Body of pancreas (tissue), 4 donors: ENCODE results near the gene GPR89B. TPM values are rescaled to one million over a fixed set of nuclear protein-coding genes. Genes with fewer than 3 reads are reported as not detected.

ENCODE experiments used
- ATAC-seq: fragments of 150-250 bp; one replicate; pipeline ENCODE4 v1.9.1; 2016
- DNase-seq, 4 donors: peaks; one replicate each; pipeline ENCODE4 v3.0.0-alpha.2; 2019
- H3K27ac ChIP-seq, 4 donors: fragments of 200-600 bp; sonication (generic); 1 replicate in 3 of 4; 2 replicates in 1 of 4; pipeline versions ENCODE4 v1.5.1 to v1.6.1; 2016 to 2019; ENCODE audit warnings: mild to moderate bottlenecking in 1 of 4, mixed read lengths in 1 of 4, moderate library complexity in 1 of 4
- H3K27me3 ChIP-seq, 2 donors: fragments of 200-600 bp; sonication (generic); one replicate each; pipeline ENCODE4 v1.6.0; 2016; ENCODE audit warnings: mild to moderate bottlenecking in 1 of 2
- H3K36me3 ChIP-seq, 2 donors: fragments of 200-600 bp; sonication (generic); replicated peaks in 1 of 2; 2 replicates each; pipeline ENCODE4 v1.5.1; 2016; ENCODE audit warnings: low read depth in 2 of 2; ENCODE audit not compliant: insufficient read depth in 1 of 2
- H3K4me1 ChIP-seq: fragments of 200-600 bp; sonication (generic); one replicate; pipeline ENCODE4 v1.6.0; 2016
- H3K4me3 ChIP-seq, 2 donors: fragments of 200-600 bp; sonication (generic); 1 replicate in 1 of 2; 2 replicates in 1 of 2; pipeline ENCODE4 v1.5.1; 2016 to 2019
- H3K9me3 ChIP-seq, 3 donors: fragments of 200-600 bp; sonication (generic); 1 replicate in 2 of 3; 2 replicates in 1 of 3; pipeline ENCODE4 v1.5.1; 2016
- CTCF ChIP-seq, 7 experiments: fragments of 450-650 bp in 4 of 7; fragments of 200-600 bp in 3 of 7; sonication (generic) in 3 of 7; IDR thresholded peaks; one replicate each; pipeline ENCODE4 v1.5.1; 2016 to 2019; ENCODE audit warnings: antibody characterized with exemption in 7 of 7
- POLR2A ChIP-seq, 3 donors: fragments of 450-650 bp; IDR thresholded peaks; one replicate each; pipeline ENCODE4 v1.6.1; 2016; ENCODE audit warnings: antibody characterized with exemption in 3 of 3, mild to moderate bottlenecking in 2 of 3
- WGBS, 2 donors: methylation state at CpG; one replicate each; pipeline ENCODE4 v1.1.5; 2017; 5-methylcytosine and 5-hydroxymethylcytosine counted together
- intact Hi-C: fragments of 100-400 bp; cut with DNase I; formaldehyde crosslinking; loops from one replicate; pipeline ENCODE4 v1.15.1; 2023
- total RNA-seq, 2 donors: library from RNA; depleted of rRNA; stranded (reverse); fragments of >200 nt; gene quantifications; one replicate each; pipeline ENCODE4 v1.1.0, GENCODE V29; 2016

The GPR89B gene
- total RNA-seq, 2 donors from 2014 or later: 11.2 to 16.6 TPM

GRCh38 chr1:147897789-147898188, 30.4 kb upstream of the GPR89B start:
- ATAC-seq (no peak), DNase-seq (no peak)
- H3K27ac ChIP-seq: no peak overlapping the region
- H3K4me1 ChIP-seq: peaks cover 10% of the 10 kb centered on the region
- H3K27me3 ChIP-seq: no peaks in the 10 kb centered on the region
- TF ChIP-seq POLR2A (IDR thresholded peaks at IDR 0.05): no peak
- TF ChIP-seq CTCF (IDR thresholded peaks at IDR 0.05): no peak
- 67 to 70% methylated on average over 4 of the region's 4 CpGs for WGBS, 2 donors
- intact Hi-C loops: loop anchor here (10.0 kb wide), 2 partner anchors 173 to 403 kb away; no protein-coding TSS in a partner anchor
- H3K4me3 ChIP-seq: no peak overlapping the region
- no peaks in the 10 kb centered on the region for H3K36me3 ChIP-seq
- no peaks in the 10 kb centered on the region for H3K9me3 ChIP-seq

DNA sequence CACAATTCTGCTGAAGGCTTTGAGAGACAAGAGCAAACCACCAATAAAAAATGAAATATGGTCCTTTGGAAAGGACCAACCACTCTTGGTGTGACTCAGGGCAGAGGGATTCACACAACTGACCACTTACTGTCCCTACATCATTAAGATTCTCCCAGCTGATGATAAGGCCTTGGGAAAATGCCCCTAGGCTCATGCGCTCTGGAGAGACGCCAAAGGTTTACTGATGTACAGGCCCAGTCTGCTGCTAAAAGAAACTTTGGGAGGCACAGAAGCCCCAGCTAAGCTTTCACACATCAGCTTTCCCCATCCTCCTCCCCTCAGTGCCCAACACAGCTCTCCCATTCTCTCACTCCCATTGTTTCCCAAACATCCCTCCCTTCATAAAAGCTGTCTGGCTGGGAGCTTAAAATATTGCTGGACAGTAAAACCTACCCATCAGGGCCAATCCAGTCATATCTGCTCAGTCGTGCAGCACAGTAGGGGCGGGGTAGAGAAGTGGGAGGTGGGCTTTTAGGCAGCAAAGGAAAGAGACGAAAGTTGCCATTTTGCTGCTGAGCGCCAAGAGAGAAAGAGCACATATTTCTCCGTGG, 25.9 kb upstream of the GPR89B start, which contains the start of gene GJA8:
Gene GJA8 (plus strand): TSS at position 543 of the 593 bp plus-strand sequence. CDS start 5,161 bp downstream, outside the sequence.
- H3K27ac ChIP-seq: no peak within 1 kb of the TSS
- TF ChIP-seq CTCF (IDR thresholded peaks at IDR 0.05) (no peak), POLR2A (IDR thresholded peaks at IDR 0.05) (no peak)
- intact Hi-C loops: no loop called here
- H3K36me3 ChIP-seq: no peaks in the 10 kb centered on the region
- ATAC-seq (no peak), DNase-seq (no peak)
- peaks cover 6% of the 10 kb centered on the region for H3K4me1 ChIP-seq
- H3K4me3 ChIP-seq: no peak within 1 kb of the TSS
- no peaks in the 10 kb centered on the region for H3K27me3 ChIP-seq
- 80 to 83% methylated on average over 7 of the region's 7 CpGs for WGBS, 2 donors
- H3K9me3 ChIP-seq: no peaks in the 10 kb centered on the region

DNA sequence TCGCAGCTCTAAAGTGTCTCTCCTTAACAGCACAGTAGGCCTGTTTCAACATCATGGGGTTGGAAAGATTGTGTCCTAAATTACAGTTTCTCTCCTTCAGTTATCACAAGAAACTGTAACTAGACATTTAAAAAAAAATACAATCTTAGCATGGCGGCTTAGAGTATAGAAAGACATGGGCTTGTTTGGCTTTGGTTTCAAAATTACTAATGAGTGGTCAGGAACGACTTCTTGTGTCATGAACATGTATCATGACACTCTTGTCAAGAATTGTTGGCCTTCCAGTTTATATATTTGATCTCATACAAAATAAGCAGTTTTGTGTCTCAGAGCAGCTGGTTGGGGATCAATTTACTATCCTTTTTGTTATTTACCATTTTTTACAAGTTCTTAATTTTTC, 23.5 kb upstream of the GPR89B start:
- H3K4me1 ChIP-seq: no peaks in the 10 kb centered on the region
- intact Hi-C loops: no loop called here
- no peak for TF ChIP-seq POLR2A (IDR thresholded peaks at IDR 0.05)
- TF ChIP-seq CTCF (IDR thresholded peaks at IDR 0.05): no peak
- DNase-seq (no peak), ATAC-seq (no peak)
- 70 to 81% methylated on average over 3 of the region's 3 CpGs for WGBS, 2 donors
- H3K9me3 ChIP-seq: no peaks in the 10 kb centered on the region
- no peak overlapping the region for H3K27ac ChIP-seq
- H3K36me3 ChIP-seq: no peaks in the 10 kb centered on the region
- no peak overlapping the region for H3K4me3 ChIP-seq
- H3K27me3 ChIP-seq: no peaks in the 10 kb centered on the region

GRCh38 chr1:147907786-147908509, 20.3 kb upstream of the GPR89B start:
- 86 to 89% methylated on average over 40 to 42 of the region's 44 CpGs for WGBS, 2 donors
- DNase-seq: no peak
- H3K4me1 ChIP-seq: no peaks in the 10 kb centered on the region
- intact Hi-C loops: no loop called here
- H3K9me3 ChIP-seq: no peaks in the 10 kb centered on the region
- H3K4me3 ChIP-seq: no peak overlapping the region
- TF ChIP-seq CTCF (IDR thresholded peaks at IDR 0.05) (no peak), POLR2A (IDR thresholded peaks at IDR 0.05) (no peak)
- no peaks in the 10 kb centered on the region for H3K27me3 ChIP-seq
- H3K27ac ChIP-seq: no peak overlapping the region
- ATAC-seq: no peak
- no peaks in the 10 kb centered on the region for H3K36me3 ChIP-seq
